DND-41 (cell line): Measurements from ENCODE around the gene NEU2.

Source experiments
- EZH2 ChIP-seq: IDR thresholded peaks from 3 replicates; pipeline ENCODE4 v1.6.1; 2012; ENCODE audit warnings: borderline replicate concordance, low read depth, mild to moderate bottlenecking, moderate library complexity, low read length, inconsistent platforms; ENCODE audit not compliant: severe bottlenecking
- TF ChIP-seq, protein P1 (sequence below): IDR thresholded peaks from 2 replicates; pipeline ENCODE4 v1.5.1; 2012; ENCODE audit warnings: borderline replicate concordance, low read length, moderate library complexity, mild to moderate bottlenecking; ENCODE audit not compliant: poor library complexity, severe bottlenecking; ENCODE audit errors: extremely low read depth

DNA sequence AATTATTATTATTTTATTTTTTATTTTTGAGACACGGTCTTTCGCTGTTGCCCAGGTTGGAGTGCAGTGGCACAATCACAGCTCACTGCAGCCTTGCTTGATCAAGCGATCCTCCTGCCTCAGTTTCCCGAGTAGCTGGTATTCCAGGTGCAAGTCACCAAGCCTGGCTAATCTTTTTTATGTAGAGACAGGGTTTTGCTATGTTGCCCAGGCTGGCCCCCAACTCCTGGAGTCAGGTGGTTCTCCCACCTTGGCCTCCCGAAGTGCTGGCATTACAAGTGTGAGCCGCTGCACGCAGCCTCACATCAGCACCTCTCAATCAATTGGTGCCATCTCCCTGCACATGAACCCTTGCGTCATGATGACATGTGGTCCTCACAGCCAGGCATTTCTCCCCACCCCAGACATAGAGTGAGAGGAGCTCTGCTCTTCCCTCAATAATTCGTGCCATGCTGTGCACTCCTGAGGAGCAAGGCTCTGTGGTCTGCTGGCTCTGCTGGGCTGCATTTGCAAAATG, 33.5 kb downstream of the NEU2 start:
- TF ChIP-seq, protein P1, sequence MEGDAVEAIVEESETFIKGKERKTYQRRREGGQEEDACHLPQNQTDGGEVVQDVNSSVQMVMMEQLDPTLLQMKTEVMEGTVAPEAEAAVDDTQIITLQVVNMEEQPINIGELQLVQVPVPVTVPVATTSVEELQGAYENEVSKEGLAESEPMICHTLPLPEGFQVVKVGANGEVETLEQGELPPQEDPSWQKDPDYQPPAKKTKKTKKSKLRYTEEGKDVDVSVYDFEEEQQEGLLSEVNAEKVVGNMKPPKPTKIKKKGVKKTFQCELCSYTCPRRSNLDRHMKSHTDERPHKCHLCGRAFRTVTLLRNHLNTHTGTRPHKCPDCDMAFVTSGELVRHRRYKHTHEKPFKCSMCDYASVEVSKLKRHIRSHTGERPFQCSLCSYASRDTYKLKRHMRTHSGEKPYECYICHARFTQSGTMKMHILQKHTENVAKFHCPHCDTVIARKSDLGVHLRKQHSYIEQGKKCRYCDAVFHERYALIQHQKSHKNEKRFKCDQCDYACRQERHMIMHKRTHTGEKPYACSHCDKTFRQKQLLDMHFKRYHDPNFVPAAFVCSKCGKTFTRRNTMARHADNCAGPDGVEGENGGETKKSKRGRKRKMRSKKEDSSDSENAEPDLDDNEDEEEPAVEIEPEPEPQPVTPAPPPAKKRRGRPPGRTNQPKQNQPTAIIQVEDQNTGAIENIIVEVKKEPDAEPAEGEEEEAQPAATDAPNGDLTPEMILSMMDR, result no peak
- no peak for TF ChIP-seq EZH2
